ENCODE measurements around the gene CRIP2. TPM values are rescaled to one million over a fixed set of nuclear protein-coding genes. Genes with fewer than 3 reads are reported as not detected.

The CRIP2 gene
- total and polyA plus RNA-seq, 9 of the 15 experiments (the other 6 are each of a cell fraction or from before 2014, with no cell fraction given) = 0.18 to 2.0 (median 0.69) TPM; not detected in 1

DNA sequence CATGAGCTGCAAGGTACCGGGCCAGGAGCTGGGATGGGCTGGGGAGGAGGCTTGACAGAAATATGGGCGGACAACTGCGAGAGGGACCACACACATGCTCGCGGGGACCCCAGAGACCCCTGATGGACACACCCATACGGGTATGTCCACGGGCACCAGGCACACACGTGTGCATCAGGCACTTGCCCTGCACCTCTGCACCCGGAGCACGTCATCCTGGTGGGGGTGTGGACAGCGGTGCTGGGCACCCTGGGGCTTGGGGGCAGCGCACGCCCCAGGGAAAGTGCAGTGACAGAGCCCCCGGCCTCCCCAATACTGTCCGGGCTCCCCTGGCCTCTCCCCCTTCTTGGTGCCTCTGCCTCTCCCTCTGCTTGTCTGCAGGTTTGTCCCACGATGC is 10.4 kb downstream of the CRIP2 start (continued):
- TF ChIP-seq TCF7 (IDR thresholded peaks at IDR 0.05; ENCODE audit: borderline replicate concordance) = no peak
- TF ChIP-seq PRPF4 (IDR thresholded peaks at IDR 0.05; ENCODE audit: insufficient read depth, low read depth, low read length, poor library complexity, severe bottlenecking) = no peak
- TF ChIP-seq, protein P1, sequence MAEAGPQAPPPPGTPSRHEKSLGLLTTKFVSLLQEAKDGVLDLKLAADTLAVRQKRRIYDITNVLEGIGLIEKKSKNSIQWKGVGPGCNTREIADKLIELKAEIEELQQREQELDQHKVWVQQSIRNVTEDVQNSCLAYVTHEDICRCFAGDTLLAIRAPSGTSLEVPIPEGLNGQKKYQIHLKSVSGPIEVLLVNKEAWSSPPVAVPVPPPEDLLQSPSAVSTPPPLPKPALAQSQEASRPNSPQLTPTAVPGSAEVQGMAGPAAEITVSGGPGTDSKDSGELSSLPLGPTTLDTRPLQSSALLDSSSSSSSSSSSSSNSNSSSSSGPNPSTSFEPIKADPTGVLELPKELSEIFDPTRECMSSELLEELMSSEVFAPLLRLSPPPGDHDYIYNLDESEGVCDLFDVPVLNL (CRISPR knock-in tag; IDR thresholded peaks at IDR 0.05; ENCODE audit: low read depth) = no peak
- TF ChIP-seq, protein P2, sequence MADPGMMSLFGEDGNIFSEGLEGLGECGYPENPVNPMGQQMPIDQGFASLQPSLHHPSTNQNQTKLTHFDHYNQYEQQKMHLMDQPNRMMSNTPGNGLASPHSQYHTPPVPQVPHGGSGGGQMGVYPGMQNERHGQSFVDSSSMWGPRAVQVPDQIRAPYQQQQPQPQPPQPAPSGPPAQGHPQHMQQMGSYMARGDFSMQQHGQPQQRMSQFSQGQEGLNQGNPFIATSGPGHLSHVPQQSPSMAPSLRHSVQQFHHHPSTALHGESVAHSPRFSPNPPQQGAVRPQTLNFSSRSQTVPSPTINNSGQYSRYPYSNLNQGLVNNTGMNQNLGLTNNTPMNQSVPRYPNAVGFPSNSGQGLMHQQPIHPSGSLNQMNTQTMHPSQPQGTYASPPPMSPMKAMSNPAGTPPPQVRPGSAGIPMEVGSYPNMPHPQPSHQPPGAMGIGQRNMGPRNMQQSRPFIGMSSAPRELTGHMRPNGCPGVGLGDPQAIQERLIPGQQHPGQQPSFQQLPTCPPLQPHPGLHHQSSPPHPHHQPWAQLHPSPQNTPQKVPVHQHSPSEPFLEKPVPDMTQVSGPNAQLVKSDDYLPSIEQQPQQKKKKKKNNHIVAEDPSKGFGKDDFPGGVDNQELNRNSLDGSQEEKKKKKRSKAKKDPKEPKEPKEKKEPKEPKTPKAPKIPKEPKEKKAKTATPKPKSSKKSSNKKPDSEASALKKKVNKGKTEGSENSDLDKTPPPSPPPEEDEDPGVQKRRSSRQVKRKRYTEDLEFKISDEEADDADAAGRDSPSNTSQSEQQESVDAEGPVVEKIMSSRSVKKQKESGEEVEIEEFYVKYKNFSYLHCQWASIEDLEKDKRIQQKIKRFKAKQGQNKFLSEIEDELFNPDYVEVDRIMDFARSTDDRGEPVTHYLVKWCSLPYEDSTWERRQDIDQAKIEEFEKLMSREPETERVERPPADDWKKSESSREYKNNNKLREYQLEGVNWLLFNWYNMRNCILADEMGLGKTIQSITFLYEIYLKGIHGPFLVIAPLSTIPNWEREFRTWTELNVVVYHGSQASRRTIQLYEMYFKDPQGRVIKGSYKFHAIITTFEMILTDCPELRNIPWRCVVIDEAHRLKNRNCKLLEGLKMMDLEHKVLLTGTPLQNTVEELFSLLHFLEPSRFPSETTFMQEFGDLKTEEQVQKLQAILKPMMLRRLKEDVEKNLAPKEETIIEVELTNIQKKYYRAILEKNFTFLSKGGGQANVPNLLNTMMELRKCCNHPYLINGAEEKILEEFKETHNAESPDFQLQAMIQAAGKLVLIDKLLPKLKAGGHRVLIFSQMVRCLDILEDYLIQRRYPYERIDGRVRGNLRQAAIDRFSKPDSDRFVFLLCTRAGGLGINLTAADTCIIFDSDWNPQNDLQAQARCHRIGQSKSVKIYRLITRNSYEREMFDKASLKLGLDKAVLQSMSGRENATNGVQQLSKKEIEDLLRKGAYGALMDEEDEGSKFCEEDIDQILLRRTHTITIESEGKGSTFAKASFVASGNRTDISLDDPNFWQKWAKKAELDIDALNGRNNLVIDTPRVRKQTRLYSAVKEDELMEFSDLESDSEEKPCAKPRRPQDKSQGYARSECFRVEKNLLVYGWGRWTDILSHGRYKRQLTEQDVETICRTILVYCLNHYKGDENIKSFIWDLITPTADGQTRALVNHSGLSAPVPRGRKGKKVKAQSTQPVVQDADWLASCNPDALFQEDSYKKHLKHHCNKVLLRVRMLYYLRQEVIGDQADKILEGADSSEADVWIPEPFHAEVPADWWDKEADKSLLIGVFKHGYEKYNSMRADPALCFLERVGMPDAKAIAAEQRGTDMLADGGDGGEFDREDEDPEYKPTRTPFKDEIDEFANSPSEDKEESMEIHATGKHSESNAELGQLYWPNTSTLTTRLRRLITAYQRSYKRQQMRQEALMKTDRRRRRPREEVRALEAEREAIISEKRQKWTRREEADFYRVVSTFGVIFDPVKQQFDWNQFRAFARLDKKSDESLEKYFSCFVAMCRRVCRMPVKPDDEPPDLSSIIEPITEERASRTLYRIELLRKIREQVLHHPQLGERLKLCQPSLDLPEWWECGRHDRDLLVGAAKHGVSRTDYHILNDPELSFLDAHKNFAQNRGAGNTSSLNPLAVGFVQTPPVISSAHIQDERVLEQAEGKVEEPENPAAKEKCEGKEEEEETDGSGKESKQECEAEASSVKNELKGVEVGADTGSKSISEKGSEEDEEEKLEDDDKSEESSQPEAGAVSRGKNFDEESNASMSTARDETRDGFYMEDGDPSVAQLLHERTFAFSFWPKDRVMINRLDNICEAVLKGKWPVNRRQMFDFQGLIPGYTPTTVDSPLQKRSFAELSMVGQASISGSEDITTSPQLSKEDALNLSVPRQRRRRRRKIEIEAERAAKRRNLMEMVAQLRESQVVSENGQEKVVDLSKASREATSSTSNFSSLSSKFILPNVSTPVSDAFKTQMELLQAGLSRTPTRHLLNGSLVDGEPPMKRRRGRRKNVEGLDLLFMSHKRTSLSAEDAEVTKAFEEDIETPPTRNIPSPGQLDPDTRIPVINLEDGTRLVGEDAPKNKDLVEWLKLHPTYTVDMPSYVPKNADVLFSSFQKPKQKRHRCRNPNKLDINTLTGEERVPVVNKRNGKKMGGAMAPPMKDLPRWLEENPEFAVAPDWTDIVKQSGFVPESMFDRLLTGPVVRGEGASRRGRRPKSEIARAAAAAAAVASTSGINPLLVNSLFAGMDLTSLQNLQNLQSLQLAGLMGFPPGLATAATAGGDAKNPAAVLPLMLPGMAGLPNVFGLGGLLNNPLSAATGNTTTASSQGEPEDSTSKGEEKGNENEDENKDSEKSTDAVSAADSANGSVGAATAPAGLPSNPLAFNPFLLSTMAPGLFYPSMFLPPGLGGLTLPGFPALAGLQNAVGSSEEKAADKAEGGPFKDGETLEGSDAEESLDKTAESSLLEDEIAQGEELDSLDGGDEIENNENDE (IDR thresholded peaks at IDR 0.05; ENCODE audit: low read depth, low read length) = no peak
- no peak for TF ChIP-seq FOXK1 (CRISPR knock-in tag; IDR thresholded peaks at IDR 0.05; ENCODE audit: borderline replicate concordance)
